Thyroid gland (tissue), 4 donors: ENCODE results near the gene EDAR. TPM values are rescaled to one million over a fixed set of nuclear protein-coding genes. Genes with fewer than 3 reads are reported as not detected.

Experiments used
- DNase-seq, 2 donors: peaks; one replicate each; pipeline ENCODE4 v3.0.0-alpha.2; 2019
- H3K27ac ChIP-seq, 3 donors: fragments of 200-600 bp; sonication (generic); 1 replicate in 2 of 3; 2 replicates in 1 of 3; pipeline ENCODE4 v1.5.1; 2016 to 2019; ENCODE audit warnings: mild to moderate bottlenecking in 1 of 3, moderate library complexity in 1 of 3
- H3K27me3 ChIP-seq: fragments of 200-600 bp; sonication (generic); one replicate; pipeline ENCODE4 v1.5.1; 2019
- H3K36me3 ChIP-seq, 2 donors: fragments of 200-600 bp; sonication (generic); one replicate each; pipeline ENCODE4 v1.5.1; 2016 to 2019
- H3K4me1 ChIP-seq, 2 donors: fragments of 200-600 bp; sonication (generic); one replicate each; pipeline ENCODE4 v1.5.1; 2017 to 2019
- H3K4me3 ChIP-seq, 3 donors: fragments of 200-600 bp; sonication (generic); replicated peaks in 1 of 3; 1 replicate in 2 of 3; 2 replicates in 1 of 3; pipeline ENCODE4 v1.5.1; 2016; ENCODE audit warnings: mild to moderate bottlenecking in 1 of 3
- H3K9me3 ChIP-seq: fragments of 200-600 bp; sonication (generic); one replicate; pipeline ENCODE4 v1.5.1; 2017
- POLR2A ChIP-seq, 2 donors: fragments of 450-650 bp; IDR thresholded peaks; one replicate each; pipeline ENCODE4 v1.6.1; 2017; ENCODE audit warnings: antibody characterized with exemption in 2 of 2, mild to moderate bottlenecking in 2 of 2, moderate library complexity in 1 of 2
- WGBS, 2 donors: methylation state at CpG; one replicate each; pipeline ENCODE4 v1.1.5; 2017; 5-methylcytosine and 5-hydroxymethylcytosine counted together
- intact Hi-C: fragments of 100-400 bp; cut with DNase I; formaldehyde crosslinking; loops from one replicate; pipeline ENCODE4 v1.15.1; 2023
- total RNA-seq, 4 donors: library from RNA; depleted of rRNA; stranded (reverse); fragments of >200 nt; gene quantifications; one replicate each; pipeline ENCODE4 v1.2.3, GENCODE V29; 2016
- TF ChIP-seq, protein P1 (sequence below), 6 experiments: fragments of 200-600 bp in 3 of 6; fragments of 450-650 bp in 3 of 6; sonication (generic) in 3 of 6; IDR thresholded peaks; one replicate each; pipeline ENCODE4 v1.5.1; 2016 to 2019; ENCODE audit warnings: antibody characterized with exemption in 6 of 6, mild to moderate bottlenecking in 2 of 6, inconsistent platforms in 1 of 6, moderate library complexity in 1 of 6

Gene EDAR
- total RNA-seq, 4 donors from 2014 or later, result not detected

DNA sequence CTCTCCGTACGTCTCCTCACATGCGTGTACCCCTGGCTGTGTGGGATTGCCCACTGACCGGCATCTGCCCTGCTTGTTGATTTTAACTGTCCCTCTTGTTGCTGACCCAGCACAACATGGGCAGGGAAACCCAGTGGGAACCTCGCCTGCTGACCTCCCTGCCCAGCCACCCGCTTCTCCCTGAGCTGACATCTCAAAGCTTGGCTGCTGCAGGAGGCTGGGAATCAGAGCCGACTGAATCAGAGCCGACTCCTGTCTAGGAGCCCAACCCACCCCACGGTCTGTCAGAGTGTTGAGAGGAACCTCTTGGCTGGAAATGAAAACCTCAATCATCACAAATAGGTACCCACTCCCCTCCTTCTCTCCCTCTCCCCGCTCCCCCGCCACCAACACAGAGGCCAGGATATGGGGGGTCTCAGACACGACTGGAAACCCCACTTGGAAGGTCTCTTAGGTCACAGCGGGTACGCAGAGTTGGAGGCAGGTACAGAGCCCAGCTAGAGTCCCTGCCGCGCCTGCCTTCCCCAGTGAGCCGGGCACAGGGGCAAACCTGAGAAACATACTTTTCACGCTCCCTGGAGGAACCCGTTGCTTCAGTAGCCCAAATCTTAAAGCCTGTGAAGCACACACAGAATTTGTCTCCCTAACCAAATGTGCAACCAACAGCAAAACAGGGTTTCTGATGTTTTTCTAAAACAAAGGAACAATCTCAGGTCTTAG, 784 bp downstream of the EDAR start:
- intact Hi-C loops, result no loop called here
- Histone ChIP-seq H3K27me3 (no peaks in the 10 kb centered on the region), H3K9me3 (no peaks in the 10 kb centered on the region), H3K36me3 (no peaks in the 10 kb centered on the region), H3K27ac (no peak overlapping the region), H3K4me3 (no peak overlapping the region), H3K4me1 (peaks cover 0 to 18% of the 10 kb centered on the region in 2 donors)
- TF ChIP-seq POLR2A (IDR thresholded peaks at IDR 0.05), result no peak
- TF ChIP-seq, protein P1, sequence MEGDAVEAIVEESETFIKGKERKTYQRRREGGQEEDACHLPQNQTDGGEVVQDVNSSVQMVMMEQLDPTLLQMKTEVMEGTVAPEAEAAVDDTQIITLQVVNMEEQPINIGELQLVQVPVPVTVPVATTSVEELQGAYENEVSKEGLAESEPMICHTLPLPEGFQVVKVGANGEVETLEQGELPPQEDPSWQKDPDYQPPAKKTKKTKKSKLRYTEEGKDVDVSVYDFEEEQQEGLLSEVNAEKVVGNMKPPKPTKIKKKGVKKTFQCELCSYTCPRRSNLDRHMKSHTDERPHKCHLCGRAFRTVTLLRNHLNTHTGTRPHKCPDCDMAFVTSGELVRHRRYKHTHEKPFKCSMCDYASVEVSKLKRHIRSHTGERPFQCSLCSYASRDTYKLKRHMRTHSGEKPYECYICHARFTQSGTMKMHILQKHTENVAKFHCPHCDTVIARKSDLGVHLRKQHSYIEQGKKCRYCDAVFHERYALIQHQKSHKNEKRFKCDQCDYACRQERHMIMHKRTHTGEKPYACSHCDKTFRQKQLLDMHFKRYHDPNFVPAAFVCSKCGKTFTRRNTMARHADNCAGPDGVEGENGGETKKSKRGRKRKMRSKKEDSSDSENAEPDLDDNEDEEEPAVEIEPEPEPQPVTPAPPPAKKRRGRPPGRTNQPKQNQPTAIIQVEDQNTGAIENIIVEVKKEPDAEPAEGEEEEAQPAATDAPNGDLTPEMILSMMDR (IDR thresholded peaks at IDR 0.05), result no peak
- peak; percentile 12 to 24 for DNase-seq
- WGBS, 2 donors, result 52 to 66% methylated on average over 17 to 19 of the region's 19 CpGs

DNA sequence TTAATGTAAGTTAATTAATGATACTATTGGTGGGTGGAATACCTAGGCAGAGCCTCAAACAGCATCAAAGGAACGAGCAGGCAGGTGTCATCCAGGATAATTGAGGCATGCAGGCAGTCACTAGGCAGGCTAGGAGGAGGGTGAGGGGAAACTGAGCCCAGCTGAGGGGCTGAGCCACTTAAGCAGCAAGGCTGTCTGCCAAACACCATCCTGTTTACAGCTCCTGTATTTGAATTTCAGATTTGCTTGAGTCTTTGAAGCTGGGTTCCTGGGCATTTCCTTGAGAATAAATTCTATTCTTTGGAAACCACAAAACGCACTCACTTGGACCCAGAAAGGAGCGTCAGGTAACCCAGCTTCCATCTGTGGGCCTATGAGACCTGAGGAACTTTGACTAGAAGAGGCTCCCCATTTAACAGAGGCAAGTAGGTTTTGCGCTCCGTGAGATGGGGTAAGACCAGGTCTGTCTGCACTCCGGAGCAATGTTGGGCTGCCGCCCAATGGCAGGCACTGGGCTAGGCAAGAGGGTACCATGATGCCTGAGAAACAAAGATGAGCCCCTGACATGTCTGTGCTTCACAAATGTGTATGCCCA, 2.0 kb downstream of the EDAR start:
- WGBS, 2 donors, result 87 to 88% methylated on average over 7 of the region's 7 CpGs
- Histone ChIP-seq H3K4me1 (peaks cover 0 to 18% of the 10 kb centered on the region in 2 donors), H3K4me3 (no peak overlapping the region), H3K36me3 (no peaks in the 10 kb centered on the region), H3K27me3 (no peaks in the 10 kb centered on the region), H3K9me3 (no peaks in the 10 kb centered on the region), H3K27ac (no peak overlapping the region)
- TF ChIP-seq, protein P1 (IDR thresholded peaks at IDR 0.05), result no peak
- TF ChIP-seq POLR2A (IDR thresholded peaks at IDR 0.05), result no peak
- DNase-seq, result no peak
- intact Hi-C loops, result no loop called here

DNA sequence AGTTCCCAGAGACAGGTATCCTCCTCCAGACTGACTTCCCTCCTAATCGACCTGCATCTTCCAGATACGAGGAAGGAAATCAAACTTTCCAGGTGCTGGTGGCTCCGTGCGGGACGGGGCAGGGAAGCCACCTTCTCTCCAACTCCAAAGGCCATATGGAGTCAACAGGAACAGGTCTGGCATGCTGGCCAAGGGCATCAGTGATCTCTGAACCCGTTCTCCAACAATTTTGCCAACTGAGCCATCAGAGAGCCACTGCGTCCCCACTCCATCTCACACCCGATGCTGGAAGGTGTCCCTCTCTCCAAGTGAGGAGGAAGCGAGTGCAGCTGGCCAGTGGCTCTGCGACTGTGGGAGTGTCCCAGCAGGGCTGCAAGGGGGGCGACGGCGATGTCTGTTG, 5.4 kb downstream of the EDAR start:
- Histone ChIP-seq H3K27me3 (no peaks in the 10 kb centered on the region), H3K36me3 (no peaks in the 10 kb centered on the region), H3K4me3 (no peak overlapping the region), H3K9me3 (no peaks in the 10 kb centered on the region), H3K27ac (no peak overlapping the region), H3K4me1 (peaks cover 0 to 11% of the 10 kb centered on the region in 2 donors)
- intact Hi-C loops, result no loop called here
- no peak for DNase-seq
- 81 to 84% methylated on average over 13 of the region's 13 CpGs for whole genome bisulfite sequencing, 2 donors
- TF ChIP-seq, protein P1 (IDR thresholded peaks at IDR 0.05), result no peak
- TF ChIP-seq POLR2A (IDR thresholded peaks at IDR 0.05), result no peak

DNA sequence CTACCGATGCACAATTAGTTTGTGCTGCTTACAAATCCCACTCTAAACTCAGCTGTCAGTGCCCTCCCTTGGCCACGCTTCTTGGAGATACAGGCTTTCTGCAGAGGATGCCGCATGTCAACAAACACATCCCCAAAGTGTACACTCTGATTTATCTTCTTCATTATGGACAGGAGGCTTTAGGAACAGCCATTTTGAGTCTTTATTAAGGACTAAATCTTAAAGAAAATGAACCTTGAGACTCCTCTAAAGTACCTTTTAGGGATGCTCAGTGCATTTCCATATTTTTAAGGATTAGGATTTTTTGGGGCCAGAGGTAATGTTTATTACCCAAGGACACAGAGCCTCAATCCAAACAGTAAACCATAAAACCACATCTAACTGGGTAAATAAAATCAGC, 6.0 kb downstream of the EDAR start:
- Histone ChIP-seq H3K36me3 (no peaks in the 10 kb centered on the region), H3K4me3 (no peak overlapping the region), H3K27ac (no peak overlapping the region), H3K9me3 (no peaks in the 10 kb centered on the region), H3K27me3 (no peaks in the 10 kb centered on the region), H3K4me1 (peaks cover 0 to 6% of the 10 kb centered on the region in 2 donors)
- TF ChIP-seq, protein P1 (IDR thresholded peaks at IDR 0.05), result no peak
- TF ChIP-seq POLR2A (IDR thresholded peaks at IDR 0.05), result no peak
- DNase-seq, result no peak
- intact Hi-C loops, result no loop called here
- WGBS, 2 donors, result 86 to 92% methylated on average over 3 of the region's 3 CpGs

DNA sequence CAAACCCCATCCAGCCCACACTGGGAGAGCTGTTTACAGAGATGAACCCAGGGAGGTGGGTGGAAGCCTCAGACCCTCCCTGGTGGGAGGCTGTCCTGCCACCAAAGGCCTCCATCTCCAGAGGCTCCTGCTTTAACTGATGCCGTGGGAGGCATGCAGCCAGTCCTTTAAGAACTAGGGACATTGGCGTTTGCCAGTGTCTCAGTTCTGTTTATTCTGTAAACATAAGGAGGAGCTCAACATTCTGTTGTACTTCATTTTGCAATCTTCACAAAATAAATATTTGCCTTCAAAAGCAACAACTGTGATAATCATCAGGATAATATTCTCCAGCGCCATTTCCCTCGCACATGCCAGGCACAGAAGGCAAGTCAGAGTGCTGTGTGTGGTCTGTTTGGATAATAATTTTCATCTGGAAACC, 6.8 kb downstream of the EDAR start:
- intact Hi-C loops, result no loop called here
- no peak overlapping the region for H3K27ac ChIP-seq
- H3K4me3 ChIP-seq, result no peak overlapping the region
- H3K27me3 ChIP-seq, result no peaks in the 10 kb centered on the region
- WGBS, 2 donors, result 61 to 65% methylated on average over 4 of the region's 4 CpGs
- H3K36me3 ChIP-seq, result no peaks in the 10 kb centered on the region
- DNase-seq, result no peak
- no peaks in the 10 kb centered on the region for H3K9me3 ChIP-seq
- H3K4me1 ChIP-seq, result no peaks in the 10 kb centered on the region
- no peak for TF ChIP-seq POLR2A (IDR thresholded peaks at IDR 0.05)
- TF ChIP-seq, protein P1 (IDR thresholded peaks at IDR 0.05), result no peak
